HAP-1 (cell line): Measurements from ENCODE around the gene TMEM63A.
"Not testable (repeated sequence)": the region's sequence is repeated elsewhere in the genome, so short reads cannot be mapped to it uniquely, and the experiment has no call there.

ENCODE experiments used
- DNase-seq, 2 experiments: peaks; one replicate each; pipeline ENCODE4 v3.0.0-alpha.2; 2016 to 2020; ENCODE audit warnings: low spot score in 2 of 2
- H3K27me3 ChIP-seq: fragments of 250-450 bp; sonication (Bioruptor Pico); 2 replicates; pipeline ENCODE4 v1.5.1; 2020; ENCODE audit warnings: low read depth, mild to moderate bottlenecking, moderate library complexity
- H3K36me3 ChIP-seq: fragments of 250-450 bp; sonication (Bioruptor Pico); replicated peaks from 2 replicates; pipeline ENCODE4 v1.5.1; 2020; ENCODE audit warnings: mild to moderate bottlenecking
- H3K4me1 ChIP-seq: fragments of 250-450 bp; sonication (Bioruptor Pico); 2 replicates; pipeline ENCODE4 v1.5.1; 2020; ENCODE audit warnings: mild to moderate bottlenecking
- H3K4me3 ChIP-seq: fragments of 250-450 bp; sonication (Bioruptor Pico); 2 replicates; pipeline ENCODE4 v1.5.1; 2020; ENCODE audit warnings: mild to moderate bottlenecking, moderate library complexity
- H3K9me3 ChIP-seq: fragments of 250-450 bp; sonication (Bioruptor Pico); 2 replicates; pipeline ENCODE4 v1.5.1; 2020; ENCODE audit warnings: mild to moderate bottlenecking, moderate library complexity
- in situ Hi-C: fragments of 300-500 bp; cut with MboI; formaldehyde crosslinking; loops from 3 replicates; pipeline ENCODE4 v1.14.3; 2020; ENCODE audit warnings: low sequenced_read_pairs, inconsistent platforms, mixed read lengths

Gene TMEM63A

GRCh38 chr1:225897595-225898514, 15.7 kb upstream of the TMEM63A start:
- no peak for DNase-seq
- peaks cover 12% of the 10 kb centered on the region for H3K4me1 ChIP-seq
- H3K9me3 ChIP-seq = no peaks in the 10 kb centered on the region
- in situ Hi-C loops = no loop called here
- no peaks in the 10 kb centered on the region; the same call in 1 of the 2 replicates for H3K36me3 ChIP-seq
- no peaks in the 10 kb centered on the region for H3K27me3 ChIP-seq
- no peak overlapping the region for H3K4me3 ChIP-seq

DNA sequence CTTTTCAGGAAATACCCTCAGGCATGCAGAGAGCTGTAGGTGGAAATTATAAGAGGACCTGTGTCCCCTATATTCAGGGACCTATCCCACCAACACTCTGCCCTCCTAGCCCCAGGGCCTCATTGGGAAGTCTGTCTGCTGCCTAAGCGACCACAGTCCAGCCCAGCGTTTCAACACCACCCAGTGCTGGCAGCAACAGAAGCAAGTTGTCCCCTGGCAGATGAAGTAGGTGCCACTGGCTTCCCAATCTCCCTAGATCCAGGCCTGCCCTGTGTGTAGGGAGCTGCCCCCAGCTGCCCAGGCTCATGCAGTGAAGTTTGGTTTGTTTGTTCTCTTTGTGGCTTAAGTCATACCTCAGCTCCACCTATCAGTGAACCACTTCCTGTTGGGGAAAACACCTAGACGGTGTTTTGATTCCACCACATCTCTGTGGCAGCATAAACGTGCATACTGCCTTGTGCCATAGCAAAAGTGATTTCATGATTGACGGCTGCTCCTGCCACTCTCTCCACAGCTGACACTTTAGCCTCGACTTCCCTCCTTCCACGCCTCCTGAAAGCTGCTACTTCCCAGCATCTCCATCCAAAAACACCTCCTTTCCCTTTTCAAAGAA, 14.9 kb upstream of the TMEM63A start:
- no peaks in the 10 kb centered on the region; the same call in 1 of the 2 replicates for H3K36me3 ChIP-seq
- in situ Hi-C loops = no loop called here
- DNase-seq = no peak
- H3K9me3 ChIP-seq = no peaks in the 10 kb centered on the region
- H3K4me1 ChIP-seq = peaks cover 12% of the 10 kb centered on the region
- H3K4me3 ChIP-seq = no peak overlapping the region
- no peaks in the 10 kb centered on the region for H3K27me3 ChIP-seq

DNA sequence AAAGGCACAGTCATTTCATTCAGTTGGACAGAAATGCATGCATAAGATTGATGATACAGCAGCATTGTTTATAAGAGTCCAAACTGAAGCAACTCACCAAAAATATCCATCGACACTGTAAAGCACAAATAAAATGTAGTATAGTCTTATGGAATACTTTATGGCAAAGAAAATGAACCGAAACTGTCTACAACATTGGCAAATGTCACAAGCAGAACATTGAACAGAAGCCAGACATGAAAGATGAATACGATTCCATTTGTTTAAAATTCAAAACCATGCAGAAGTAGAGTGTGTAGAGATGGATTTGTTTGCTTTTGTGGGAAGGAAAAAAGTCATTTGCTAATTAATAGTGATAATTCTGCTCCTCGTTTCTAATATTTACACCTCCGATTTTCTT, 14.3 kb upstream of the TMEM63A start:
- Histone ChIP-seq H3K27me3 (no peaks in the 10 kb centered on the region), H3K9me3 (no peaks in the 10 kb centered on the region), H3K4me3 (no peak overlapping the region), H3K36me3 (no peaks in the 10 kb centered on the region; the same call in 1 of the 2 replicates), H3K4me1 (peaks cover 12% of the 10 kb centered on the region)
- in situ Hi-C loops = no loop called here
- no peak for DNase-seq

DNA sequence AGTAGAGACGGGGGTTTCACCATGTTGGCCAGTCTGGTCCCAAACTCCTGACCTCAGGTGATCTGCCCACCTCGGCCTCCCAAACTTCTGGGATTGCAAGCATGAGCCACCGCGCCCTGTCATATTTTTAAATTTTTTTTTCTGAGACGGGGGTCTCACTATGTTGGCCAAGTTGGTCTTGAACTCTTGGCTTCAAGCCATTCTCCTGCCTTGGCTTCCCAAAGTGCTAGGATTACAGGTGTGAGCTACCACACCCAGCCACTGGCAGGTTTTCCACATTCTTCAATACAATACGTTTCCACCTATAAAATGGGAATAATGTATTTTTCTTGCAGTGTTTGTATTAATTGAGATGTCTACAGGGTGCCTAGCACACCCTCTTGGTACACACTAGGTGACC, 10.1 kb upstream of the TMEM63A start:
- Histone ChIP-seq H3K4me1 (no peaks in the 10 kb centered on the region), H3K27me3 (no peaks in the 10 kb centered on the region), H3K36me3 (no peaks in the 10 kb centered on the region), H3K4me3 (no peak overlapping the region), H3K9me3 (no peaks in the 10 kb centered on the region)
- DNase-seq = no peak
- in situ Hi-C loops = no loop called here

DNA sequence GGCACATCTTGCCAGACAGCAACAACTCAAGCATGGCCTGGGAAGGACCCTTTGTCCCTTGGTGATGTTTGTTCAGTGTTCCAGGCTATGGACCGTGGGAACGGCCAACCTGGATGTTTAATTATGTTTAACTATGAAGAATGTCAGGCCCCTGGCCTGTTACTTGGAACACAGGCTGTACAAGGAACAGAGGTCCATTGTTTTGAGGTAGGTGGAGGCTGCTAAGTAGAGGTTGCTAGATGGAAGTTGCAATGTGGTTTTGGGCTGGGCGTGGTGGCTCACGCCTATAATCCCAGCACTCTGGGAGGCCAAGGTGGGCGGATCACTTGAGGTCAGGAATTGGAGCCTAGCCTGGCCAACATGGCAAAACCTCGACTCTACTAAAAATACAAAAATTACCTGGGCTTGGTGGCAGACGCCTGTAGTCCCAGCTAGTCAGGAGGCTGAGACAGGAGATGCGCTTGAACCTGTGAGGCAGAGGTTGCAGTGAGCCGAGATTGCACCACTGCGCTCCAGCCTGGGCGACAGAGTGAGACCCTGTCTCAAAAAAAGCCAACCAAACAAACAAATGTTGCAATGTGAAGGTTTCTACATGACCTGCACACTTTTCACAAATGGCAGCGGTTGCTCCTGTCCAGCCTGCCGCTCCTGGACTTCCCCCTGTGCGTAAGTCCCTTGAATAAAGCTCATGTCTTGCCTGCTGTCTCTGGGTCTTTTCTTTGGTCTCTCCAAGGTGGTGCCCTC, 9.2 kb upstream of the TMEM63A start:
- in situ Hi-C loops = no loop called here
- Histone ChIP-seq H3K4me1 (no peaks in the 10 kb centered on the region), H3K4me3 (no peak overlapping the region), H3K9me3 (no peaks in the 10 kb centered on the region), H3K36me3 (no peaks in the 10 kb centered on the region), H3K27me3 (no peaks in the 10 kb centered on the region)
- no peak for DNase-seq

- H3K9me3 ChIP-seq = no peaks in the 10 kb centered on the region
- no peaks in the 10 kb centered on the region for H3K27me3 ChIP-seq
- no peaks in the 10 kb centered on the region for H3K4me1 ChIP-seq
- in situ Hi-C loops = no loop called here
- H3K4me3 ChIP-seq = no peak overlapping the region
- no peaks in the 10 kb centered on the region for H3K36me3 ChIP-seq
- no peak for DNase-seq
Observed at GRCh38 chr1:225890346-225891228, 8.4 kb upstream of the TMEM63A start.

- H3K27me3 ChIP-seq = no peaks in the 10 kb centered on the region
- DNase-seq = no peak
- H3K9me3 ChIP-seq = no peaks in the 10 kb centered on the region
- H3K4me1 ChIP-seq = no peaks in the 10 kb centered on the region
- no peak overlapping the region for H3K4me3 ChIP-seq
- in situ Hi-C loops = no loop called here
- no peaks in the 10 kb centered on the region for H3K36me3 ChIP-seq
Observed at GRCh38 chr1:225889743-225890142, 7.6 kb upstream of the TMEM63A start.

GRCh38 chr1:225888898-225889601, 6.9 kb upstream of the TMEM63A start, which contains the start of gene LEFTY1:
LEFTY1 (minus strand) TSS chr1:225889146; CDS start chr1:225889066, 80 bp downstream.
- H3K4me1 ChIP-seq = no peaks in the 10 kb centered on the region
- no peaks in the 10 kb centered on the region for H3K27me3 ChIP-seq
- no peaks in the 10 kb centered on the region for H3K9me3 ChIP-seq
- DNase-seq = no peak
- in situ Hi-C loops = no loop called here
- no peaks in the 10 kb centered on the region for H3K36me3 ChIP-seq
- H3K4me3 ChIP-seq = no peak within 1 kb of the TSS

GRCh38 chr1:225888289-225888897, 6.2 kb upstream of the TMEM63A start:
- Histone ChIP-seq H3K27me3 (no peaks in the 10 kb centered on the region), H3K36me3 (no peaks in the 10 kb centered on the region), H3K4me3 (no peak overlapping the region), H3K9me3 (no peaks in the 10 kb centered on the region), H3K4me1 (no peaks in the 10 kb centered on the region; the same call in 1 of the 2 replicates)
- in situ Hi-C loops = no loop called here
- no peak for DNase-seq

GRCh38 chr1:225887554-225888288, 5.5 kb upstream of the TMEM63A start:
- H3K4me3 ChIP-seq, H3K9me3 ChIP-seq, in situ Hi-C loops, DNase-seq, H3K4me1 ChIP-seq, H3K36me3 ChIP-seq, H3K27me3 ChIP-seq: not testable (repeated sequence)

DNA sequence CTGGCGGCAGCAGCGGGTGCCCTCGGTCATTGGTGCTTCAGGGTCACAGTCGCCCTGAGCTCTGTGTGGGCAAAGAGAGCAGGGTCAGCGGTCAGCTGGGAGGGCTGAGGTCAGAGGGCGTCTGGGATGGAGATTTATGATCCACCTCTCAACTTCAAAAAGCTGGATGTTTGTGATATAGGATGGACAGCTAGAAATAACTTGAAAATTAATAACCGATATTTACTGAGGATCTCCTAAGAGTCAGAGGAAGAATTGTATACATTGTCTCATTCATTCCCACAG, 4.8 kb upstream of the TMEM63A start:
- Histone ChIP-seq H3K27me3 (no peaks in the 10 kb centered on the region), H3K36me3 (no peaks in the 10 kb centered on the region), H3K4me1 (no peaks in the 10 kb centered on the region; the same call in 1 of the 2 replicates), H3K4me3 (no peak overlapping the region), H3K9me3 (no peaks in the 10 kb centered on the region)
- DNase-seq = no peak
- in situ Hi-C loops = no loop called here
